Measurements from ENCODE around the gene CHL1.

CHL1 gene

DNA sequence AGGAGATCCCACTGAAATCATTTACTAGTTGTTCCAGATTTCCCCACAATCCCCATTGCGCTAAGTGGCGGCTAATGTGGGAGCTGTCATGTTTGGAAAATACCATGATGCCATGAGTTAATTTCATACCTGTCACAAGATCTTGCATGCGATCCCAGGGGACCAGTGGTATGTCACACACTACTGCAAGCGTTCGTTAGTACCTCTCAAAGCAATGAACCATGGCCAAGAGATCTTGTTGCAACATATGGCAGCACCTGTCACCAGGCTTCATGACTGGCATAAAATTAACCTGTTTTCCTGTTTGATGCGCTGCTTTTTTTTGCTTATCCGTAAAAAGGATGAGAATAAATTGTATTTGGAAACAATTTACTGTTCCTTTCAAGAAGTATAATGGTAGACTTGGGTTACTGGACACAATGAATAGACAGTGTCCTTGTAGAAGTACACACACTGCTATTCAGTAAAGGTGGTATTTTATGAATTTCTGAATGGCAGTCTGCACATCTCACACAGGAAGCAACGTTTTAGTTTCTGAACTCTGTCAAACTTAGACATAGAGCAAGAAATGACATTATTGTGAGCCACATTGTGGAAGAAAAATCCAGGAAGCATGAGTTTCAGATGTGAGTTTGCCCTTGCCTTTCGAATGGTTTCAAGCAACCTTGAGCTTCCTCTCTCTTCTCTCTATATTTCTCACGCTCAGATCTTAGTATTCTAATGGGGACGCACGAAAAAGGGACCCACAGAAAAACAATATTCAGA lies 81.9 kb downstream of the CHL1 start:
- no peak for DNase-seq (ENCODE audit: low spot score)

- DNase-seq (ENCODE audit: low spot score), result no peak
Measured at GRCh38 chr3:279325-279724, 82.8 kb downstream of the CHL1 start.

GRCh38 chr3:280681-281080 lies 84.1 kb downstream of the CHL1 start:
- no peak for DNase-seq (ENCODE audit: low spot score)

GRCh38 chr3:284322-284721 lies 87.8 kb downstream of the CHL1 start:
- DNase-seq (ENCODE audit: low spot score), result no peak

GRCh38 chr3:288417-288816 lies 91.9 kb downstream of the CHL1 start:
- DNase-seq (ENCODE audit: low spot score), result no peak

DNA sequence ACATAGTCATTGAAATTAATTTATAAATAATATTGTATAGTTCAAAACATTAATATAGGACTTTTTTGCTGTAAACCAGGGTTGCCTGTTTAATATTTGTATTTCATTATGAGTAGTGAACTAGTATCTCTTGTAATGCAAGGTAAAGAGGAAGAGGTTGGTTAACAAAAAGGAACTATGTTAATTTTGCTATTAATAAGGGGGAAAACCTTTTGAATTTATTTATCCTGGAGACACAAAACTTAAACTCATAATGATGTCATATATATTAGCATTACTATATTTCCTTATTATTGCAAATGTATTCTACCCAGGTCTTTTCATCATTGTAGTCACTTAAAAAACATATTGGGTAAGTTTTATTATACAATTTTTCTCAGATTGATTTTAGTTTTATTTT lies 94.5 kb downstream of the CHL1 start:
- DNase-seq (ENCODE audit: low spot score), result no peak

DNA sequence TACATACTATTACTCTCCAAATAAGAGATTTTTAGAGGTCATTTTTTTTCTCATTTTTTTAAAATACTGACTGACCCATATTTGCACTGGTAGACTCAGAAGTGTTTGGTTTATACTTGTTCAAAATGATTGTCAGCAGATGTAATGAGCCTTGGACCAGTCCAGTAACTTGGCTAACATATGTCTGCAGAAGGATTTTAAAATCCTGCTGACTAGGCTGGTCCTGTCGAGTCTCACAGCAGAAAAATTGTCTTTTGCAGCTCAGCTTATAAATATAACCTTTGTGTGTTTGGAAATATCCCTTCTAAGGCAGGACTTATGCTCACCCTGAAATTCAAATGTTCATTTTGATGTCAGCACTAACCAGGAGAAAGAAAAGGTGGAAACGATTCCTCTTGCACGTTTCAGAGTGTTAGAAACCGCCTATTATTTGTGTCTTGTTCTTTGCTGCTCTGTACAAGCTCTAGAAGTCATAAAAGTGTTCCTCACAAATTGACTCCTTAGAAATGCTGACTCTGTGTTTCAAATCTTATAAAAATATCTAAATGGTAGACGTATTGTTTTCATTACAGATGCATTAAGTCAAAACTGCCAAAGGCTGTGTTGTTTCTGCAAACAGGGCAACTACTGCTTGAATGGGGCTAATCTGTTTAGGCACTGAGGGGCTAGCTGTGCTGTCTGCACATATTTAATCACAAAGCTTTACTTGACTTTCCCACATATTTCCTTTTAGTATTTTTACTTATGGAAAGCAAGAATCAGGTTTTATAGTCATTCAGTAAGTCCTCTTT lies 95.3 kb downstream of the CHL1 start:
- no peak for DNase-seq (ENCODE audit: low spot score)

DNA sequence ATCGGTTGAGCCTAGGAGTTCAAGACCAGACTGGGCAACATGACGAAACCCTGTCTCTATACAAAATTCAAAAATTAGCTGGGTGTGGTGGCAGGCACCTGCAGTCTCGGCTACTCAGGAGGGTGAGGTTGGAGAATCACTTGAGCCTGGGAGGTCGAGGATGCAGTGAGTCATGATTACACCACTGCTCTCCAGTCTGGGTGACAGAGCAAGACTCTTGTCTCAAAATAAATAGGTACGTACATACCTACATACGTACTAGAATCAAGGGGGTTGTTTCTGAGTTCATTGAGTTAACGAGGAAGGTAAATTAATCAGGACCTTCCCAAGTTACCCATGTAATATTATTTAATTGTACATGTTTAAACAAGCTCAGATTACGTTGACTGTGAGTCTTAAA lies 97.5 kb downstream of the CHL1 start:
- DNase-seq (ENCODE audit: low spot score), result no peak

DNA sequence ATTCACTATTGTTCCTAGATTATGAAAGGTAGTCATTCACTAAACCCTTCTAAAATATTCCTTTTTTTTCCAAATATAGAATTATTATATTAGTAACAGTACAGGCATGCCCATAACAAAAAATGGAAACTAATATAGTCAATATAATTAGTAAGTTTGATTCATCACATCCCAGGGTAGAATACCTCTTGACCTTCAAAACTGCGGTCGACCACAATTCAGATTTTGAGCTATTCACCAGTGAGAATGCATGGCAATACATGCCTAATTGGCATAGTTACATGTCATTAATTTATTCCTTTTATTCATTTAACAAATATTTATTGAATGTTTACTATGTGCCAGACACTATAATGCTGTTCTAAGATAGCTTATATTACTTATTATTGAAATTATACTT lies 98.0 kb downstream of the CHL1 start:
- DNase-seq (ENCODE audit: low spot score), result no peak

DNA sequence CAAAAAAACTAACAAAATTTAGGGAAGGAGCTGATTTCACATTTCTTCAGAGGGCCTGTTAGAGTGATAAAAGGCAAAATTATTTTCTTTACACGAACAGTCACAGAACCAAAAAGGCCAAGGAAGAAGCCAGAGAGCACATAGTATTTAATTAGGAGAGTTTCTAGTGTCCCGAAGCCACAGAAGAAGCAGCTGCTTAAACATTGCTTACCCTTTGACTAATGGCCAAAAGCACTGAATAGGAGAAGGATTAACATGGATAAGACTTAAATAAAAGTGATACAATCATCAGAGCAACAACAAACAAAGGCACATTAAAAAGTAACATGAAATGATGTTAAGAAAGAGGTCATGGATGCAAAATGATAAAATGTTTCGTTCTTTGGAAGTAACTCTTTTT lies 98.6 kb downstream of the CHL1 start:
- DNase-seq (ENCODE audit: low spot score), result no peak

- no peak for DNase-seq (ENCODE audit: low spot score)
Measured at GRCh38 chr3:297585-297984, 101.0 kb downstream of the CHL1 start.

DNA sequence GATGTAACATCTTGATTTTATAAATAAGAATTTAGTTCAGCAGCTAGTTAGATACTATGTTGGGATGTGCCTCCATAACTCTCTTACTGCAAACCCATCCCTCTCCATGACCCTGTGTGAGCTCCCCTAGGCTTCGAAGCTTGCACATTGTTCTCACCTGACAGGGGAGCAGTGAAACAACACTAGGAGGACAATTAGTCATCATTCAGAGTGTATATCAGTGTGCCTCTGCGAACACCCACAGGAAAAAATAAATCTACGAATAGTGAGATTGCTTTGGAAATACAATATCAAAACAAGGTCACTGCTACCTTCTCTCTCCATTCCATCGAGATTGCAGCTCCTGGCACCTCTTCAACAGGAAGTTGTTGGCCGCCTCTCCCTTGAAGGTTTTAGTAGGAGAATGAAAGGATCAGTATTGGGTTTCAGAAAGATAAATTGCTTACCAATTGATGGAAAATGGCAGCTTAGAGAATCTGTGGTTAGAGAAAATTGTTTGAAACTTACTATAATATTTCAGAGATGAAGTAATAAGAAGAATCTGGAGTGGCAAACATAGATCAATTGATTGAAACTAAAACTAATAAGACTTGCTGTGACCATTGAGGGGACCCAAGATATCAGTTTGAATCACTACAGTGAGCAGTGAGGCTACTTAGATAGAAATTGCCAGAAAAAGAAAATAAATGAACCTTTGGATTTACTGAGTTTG lies 103.2 kb downstream of the CHL1 start:
- no peak for DNase-seq (ENCODE audit: low spot score)

- no peak for DNase-seq (ENCODE audit: low spot score)
Measured at GRCh38 chr3:307182-307581, 110.6 kb downstream of the CHL1 start.

- DNase-seq (ENCODE audit: low spot score), result peak; percentile 8
Measured at GRCh38 chr3:308597-309321, 112.2 kb downstream of the CHL1 start.

DNA sequence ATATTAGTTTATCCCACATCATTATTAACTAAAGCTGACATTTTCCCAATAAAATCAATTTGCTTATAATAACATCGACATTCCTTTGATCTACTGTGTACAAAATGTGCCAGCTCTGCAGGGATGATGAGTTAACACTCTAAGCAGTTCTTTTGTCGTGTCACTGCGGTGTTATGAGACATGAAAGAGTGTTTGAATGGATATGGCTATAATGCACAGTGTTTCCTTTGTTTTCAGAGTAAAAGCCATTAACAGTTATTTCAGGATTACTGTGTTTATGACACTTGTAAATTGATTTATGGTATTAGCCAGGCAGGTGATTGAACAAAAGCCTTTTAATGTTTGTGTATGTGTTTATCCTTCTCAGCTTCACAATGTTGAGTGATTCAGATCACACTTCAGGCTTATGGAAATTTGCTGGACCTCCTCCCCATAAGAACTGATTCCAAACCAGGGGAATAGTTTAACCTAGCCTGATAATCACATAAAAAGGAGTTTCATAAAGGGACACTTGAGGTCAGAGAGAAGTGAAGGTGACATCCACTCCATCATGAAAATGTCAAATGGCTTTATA lies 115.7 kb downstream of the CHL1 start:
- no peak for DNase-seq (ENCODE audit: low spot score)

DNA sequence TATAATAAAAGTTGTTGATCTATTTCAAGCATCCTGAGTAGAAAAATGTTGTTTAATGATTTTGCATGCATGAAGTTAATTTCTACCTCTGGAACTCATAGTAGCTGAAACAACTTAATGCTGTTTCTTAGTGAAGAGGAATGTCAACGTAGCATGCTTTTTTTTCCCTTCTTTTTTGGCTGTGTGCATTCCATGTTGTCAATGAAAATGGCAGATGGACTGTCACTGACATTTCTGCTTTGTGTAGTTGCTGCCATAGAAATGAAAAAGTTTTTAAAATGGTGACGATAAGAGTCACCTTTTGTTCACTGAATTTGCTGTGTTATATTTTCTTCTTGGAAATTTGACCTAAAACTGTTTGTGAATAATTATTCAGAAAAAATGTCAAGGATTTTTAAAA lies 116.3 kb downstream of the CHL1 start:
- no peak for DNase-seq (ENCODE audit: low spot score)

GRCh38 chr3:317012-317411 lies 120.4 kb downstream of the CHL1 start:
- no peak for DNase-seq (ENCODE audit: low spot score)

- DNase-seq (ENCODE audit: low spot score), result no peak
Measured at GRCh38 chr3:318903-319302, 122.3 kb downstream of the CHL1 start.

GRCh38 chr3:324423-324822 lies 127.9 kb downstream of the CHL1 start:
- no peak for DNase-seq (ENCODE audit: low spot score)

DNA sequence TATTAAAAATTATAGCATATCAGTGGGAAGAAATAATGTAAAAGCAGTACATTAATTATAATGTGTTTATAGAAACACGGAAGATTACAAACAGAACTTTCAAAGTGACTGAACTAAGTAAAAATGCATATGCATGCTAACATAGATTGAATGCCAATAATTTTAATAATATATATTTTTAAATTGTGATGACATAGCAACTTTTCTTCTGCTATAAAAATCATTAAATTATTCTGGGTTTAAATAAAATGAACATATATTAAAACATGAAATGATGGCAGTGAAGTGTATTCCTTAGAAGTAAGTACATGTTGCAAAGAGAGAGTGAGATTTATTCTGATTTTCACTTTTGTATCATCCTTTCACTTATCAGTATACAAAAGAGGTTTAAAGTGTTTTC lies 128.9 kb downstream of the CHL1 start:
- no peak for DNase-seq (ENCODE audit: low spot score)

- DNase-seq (ENCODE audit: low spot score), result no peak
Measured at GRCh38 chr3:330494-331115, 134.0 kb downstream of the CHL1 start.

GRCh38 chr3:331881-332280 lies 135.3 kb downstream of the CHL1 start:
- DNase-seq (ENCODE audit: low spot score), result no peak

Data from AG20443 (cell line).